ENCODE measurements around the gene LPAR6. TPM values are rescaled to one million over a fixed set of nuclear protein-coding genes. Genes with fewer than 3 reads are reported as not detected.

LPAR6 gene
- total and polyA plus RNA-seq, 2 donors (not counting 1 experiment from before 2014, with no cell fraction given), result 0.55 to 1.0 TPM

- Mint-ChIP-seq H3K9me3 (ENCODE audit: insufficient read depth) (no peaks in the 10 kb centered on the region), H3K27ac (no peak overlapping the region), H3K4me1 (peaks cover 37% of the 10 kb centered on the region), H3K4me3 (no peak overlapping the region), H3K27me3 (no peaks in the 10 kb centered on the region)
- Histone ChIP-seq H3K27ac (ENCODE audit: low read length in 2 of 2) (no peak overlapping the region), H3K27me3 (replicated peaks in 1 of 4; ENCODE audit: control extremely low read depth in 1 of 4, control insufficient read depth in 3 of 4, insufficient read depth in 4 of 4, low read length in 3 of 4) (no peaks in the 10 kb centered on the region), H3K4me2 (replicated peaks; ENCODE audit: low read depth, low read length, poor library complexity, severe bottlenecking) (no peak overlapping the region), H2AFZ (ENCODE audit: insufficient read depth, low read depth, low read length, poor library complexity, severe bottlenecking) (no peak overlapping the region), H3K79me2 (ENCODE audit: control insufficient read depth, insufficient read depth, low read length) (peaks cover 23% of the 10 kb centered on the region), H3K4me3 (ENCODE audit: control extremely low read depth in 1 of 5, extremely low read depth in 1 of 5, insufficient read depth in 1 of 5, low read depth in 2 of 5, low read length in 4 of 5) (no peak overlapping the region), H4K20me1 (ENCODE audit: control insufficient read depth, insufficient read depth, low read length, poor library complexity, severe bottlenecking) (peaks cover 25% of the 10 kb centered on the region), H3K9me3 (ENCODE audit: control extremely low read depth in 1 of 3, control insufficient read depth in 2 of 3, insufficient read depth in 1 of 3, low read length in 2 of 3) (no peaks in the 10 kb centered on the region), H3K36me3 (replicated peaks in 1 of 2; ENCODE audit: control extremely low read depth in 1 of 2, control insufficient read depth in 1 of 2, extremely low read depth in 1 of 2, insufficient read depth in 2 of 2, low read length in 1 of 2) (no peaks in the 10 kb centered on the region), H3K9ac (ENCODE audit: low read length) (no peak overlapping the region), H3K4me1 (ENCODE audit: control insufficient read depth in 2 of 2, insufficient read depth in 2 of 2, low read length in 2 of 2) (peaks cover 10 to 25% of the 10 kb centered on the region in 2 donors)
- TF ChIP-seq, protein P1, sequence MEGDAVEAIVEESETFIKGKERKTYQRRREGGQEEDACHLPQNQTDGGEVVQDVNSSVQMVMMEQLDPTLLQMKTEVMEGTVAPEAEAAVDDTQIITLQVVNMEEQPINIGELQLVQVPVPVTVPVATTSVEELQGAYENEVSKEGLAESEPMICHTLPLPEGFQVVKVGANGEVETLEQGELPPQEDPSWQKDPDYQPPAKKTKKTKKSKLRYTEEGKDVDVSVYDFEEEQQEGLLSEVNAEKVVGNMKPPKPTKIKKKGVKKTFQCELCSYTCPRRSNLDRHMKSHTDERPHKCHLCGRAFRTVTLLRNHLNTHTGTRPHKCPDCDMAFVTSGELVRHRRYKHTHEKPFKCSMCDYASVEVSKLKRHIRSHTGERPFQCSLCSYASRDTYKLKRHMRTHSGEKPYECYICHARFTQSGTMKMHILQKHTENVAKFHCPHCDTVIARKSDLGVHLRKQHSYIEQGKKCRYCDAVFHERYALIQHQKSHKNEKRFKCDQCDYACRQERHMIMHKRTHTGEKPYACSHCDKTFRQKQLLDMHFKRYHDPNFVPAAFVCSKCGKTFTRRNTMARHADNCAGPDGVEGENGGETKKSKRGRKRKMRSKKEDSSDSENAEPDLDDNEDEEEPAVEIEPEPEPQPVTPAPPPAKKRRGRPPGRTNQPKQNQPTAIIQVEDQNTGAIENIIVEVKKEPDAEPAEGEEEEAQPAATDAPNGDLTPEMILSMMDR (IDR thresholded peaks at IDR 0.05), result no peak
- no peak for TF ChIP-seq EZH2 (IDR thresholded peaks at IDR 0.05; ENCODE audit: borderline replicate concordance, insufficient read depth, low read depth, low read length, poor library complexity, severe bottlenecking)
- intact Hi-C loops (cut with micrococcal nuclease), result no loop called here
- DNase-seq, result no peak
- ChIA-PET POLR2A (no interaction called here), CTCF (no interaction called here)
- WGBS (ENCODE audit: insufficient coverage), result 100% methylated on average over 1 of the region's 2 CpGs
- ATAC-seq (ENCODE audit: low read depth), result no peak
Measured at GRCh38 chr13:48431987-48432615, 19.2 kb upstream of the LPAR6 start.

GRCh38 chr13:48431431-48431830 lies 18.5 kb upstream of the LPAR6 start:
- H3K9ac ChIP-seq (ENCODE audit: low read length), result no peak overlapping the region
- H3K4me3 ChIP-seq (ENCODE audit: control extremely low read depth in 1 of 5, extremely low read depth in 1 of 5, insufficient read depth in 1 of 5, low read depth in 2 of 5, low read length in 4 of 5), result no peak overlapping the region
- no peak overlapping the region for H3K4me2 ChIP-seq (replicated peaks; ENCODE audit: low read depth, low read length, poor library complexity, severe bottlenecking)
- H3K27ac ChIP-seq (ENCODE audit: low read length in 2 of 2), result no peak overlapping the region
- peaks cover 0 to 5% of the 10 kb centered on the region in 2 experiments for H3K36me3 ChIP-seq (replicated peaks in 1 of 2; ENCODE audit: control extremely low read depth in 1 of 2, control insufficient read depth in 1 of 2, extremely low read depth in 1 of 2, insufficient read depth in 2 of 2, low read length in 1 of 2)
- CTCF ChIA-PET, result no interaction called here
- H4K20me1 ChIP-seq (ENCODE audit: control insufficient read depth, insufficient read depth, low read length, poor library complexity, severe bottlenecking), result peaks cover 19% of the 10 kb centered on the region
- no peak overlapping the region for H3K4me3 Mint-ChIP-seq
- peaks cover 20% of the 10 kb centered on the region for H3K79me2 ChIP-seq (ENCODE audit: control insufficient read depth, insufficient read depth, low read length)
- no peak for ATAC-seq (ENCODE audit: low read depth)
- WGBS (ENCODE audit: insufficient coverage), result no CpG with 5 or more reads among the region's 5 CpGs
- no peak overlapping the region for H2AFZ ChIP-seq (ENCODE audit: insufficient read depth, low read depth, low read length, poor library complexity, severe bottlenecking)
- H3K4me1 Mint-ChIP-seq, result peaks cover 31% of the 10 kb centered on the region
- no peaks in the 10 kb centered on the region for H3K9me3 Mint-ChIP-seq (ENCODE audit: insufficient read depth)
- TF ChIP-seq, protein P1 (IDR thresholded peaks at IDR 0.05), result no peak
- no peak for TF ChIP-seq EZH2 (IDR thresholded peaks at IDR 0.05; ENCODE audit: borderline replicate concordance, insufficient read depth, low read depth, low read length, poor library complexity, severe bottlenecking)
- peaks cover 8 to 20% of the 10 kb centered on the region in 2 donors for H3K4me1 ChIP-seq (ENCODE audit: control insufficient read depth in 2 of 2, insufficient read depth in 2 of 2, low read length in 2 of 2)
- POLR2A ChIA-PET, result no interaction called here
- intact Hi-C loops (cut with micrococcal nuclease), result no loop called here
- no peaks in the 10 kb centered on the region for H3K27me3 Mint-ChIP-seq
- no peak overlapping the region for H3K27ac Mint-ChIP-seq
- DNase-seq, result no peak
- no peaks in the 10 kb centered on the region for H3K27me3 ChIP-seq (replicated peaks in 1 of 4; ENCODE audit: control extremely low read depth in 1 of 4, control insufficient read depth in 3 of 4, insufficient read depth in 4 of 4, low read length in 3 of 4)
- no peaks in the 10 kb centered on the region for H3K9me3 ChIP-seq (ENCODE audit: control extremely low read depth in 1 of 3, control insufficient read depth in 2 of 3, insufficient read depth in 1 of 3, low read length in 2 of 3)

Measured in B cell (primary cell).